HG03097 (cell line): Measurements from ENCODE around the gene RAP1GAP.

Source experiments
- ATAC-seq: cut with Tn5 transposase; IDR thresholded peaks from one replicate; pipeline ENCODE4 v1.9.1; 2021; ENCODE audit not compliant: unreplicated experiment, low FRiP score

The RAP1GAP gene

DNA sequence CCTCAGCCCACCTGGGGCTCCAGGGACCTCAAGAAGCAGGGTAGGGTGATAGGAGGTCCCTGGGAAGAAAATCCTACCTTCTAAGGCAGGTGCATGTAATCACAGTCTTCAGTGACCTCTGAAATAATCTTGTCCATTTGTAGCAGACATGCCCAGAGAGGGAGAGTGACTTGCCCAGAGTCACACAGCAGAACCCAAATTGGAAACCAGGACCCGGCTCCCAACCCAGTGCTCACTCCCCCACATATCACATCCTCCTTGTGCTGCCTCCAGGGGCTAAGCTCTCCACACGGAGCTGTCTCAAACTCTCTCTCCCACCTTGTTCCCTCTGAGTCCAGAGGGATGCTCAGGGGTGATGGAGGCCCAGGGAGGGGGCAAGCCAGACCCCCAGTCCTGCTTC lies 72.5 kb downstream of the RAP1GAP start:
- no peak for ATAC-seq

DNA sequence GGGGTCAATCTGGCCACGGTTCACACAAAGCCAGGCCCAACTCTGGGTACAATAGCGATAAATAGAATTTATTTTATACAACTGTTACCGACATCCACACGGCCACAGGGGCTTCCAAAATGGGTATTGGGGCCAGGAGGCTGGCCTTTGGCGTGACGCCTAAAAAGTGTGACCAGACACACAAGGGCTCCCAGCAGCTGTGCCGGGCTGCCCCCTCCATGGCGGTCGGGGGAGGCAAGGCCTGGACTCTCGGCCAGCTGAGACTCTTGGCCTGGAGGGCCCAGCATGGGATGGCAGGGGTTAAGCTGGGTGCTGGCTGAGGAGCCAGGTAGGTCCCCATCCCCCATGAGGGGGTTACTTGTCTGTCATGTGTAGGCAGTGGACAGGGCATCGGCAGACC lies 73.0 kb downstream of the RAP1GAP start:
- ATAC-seq, result no peak

DNA sequence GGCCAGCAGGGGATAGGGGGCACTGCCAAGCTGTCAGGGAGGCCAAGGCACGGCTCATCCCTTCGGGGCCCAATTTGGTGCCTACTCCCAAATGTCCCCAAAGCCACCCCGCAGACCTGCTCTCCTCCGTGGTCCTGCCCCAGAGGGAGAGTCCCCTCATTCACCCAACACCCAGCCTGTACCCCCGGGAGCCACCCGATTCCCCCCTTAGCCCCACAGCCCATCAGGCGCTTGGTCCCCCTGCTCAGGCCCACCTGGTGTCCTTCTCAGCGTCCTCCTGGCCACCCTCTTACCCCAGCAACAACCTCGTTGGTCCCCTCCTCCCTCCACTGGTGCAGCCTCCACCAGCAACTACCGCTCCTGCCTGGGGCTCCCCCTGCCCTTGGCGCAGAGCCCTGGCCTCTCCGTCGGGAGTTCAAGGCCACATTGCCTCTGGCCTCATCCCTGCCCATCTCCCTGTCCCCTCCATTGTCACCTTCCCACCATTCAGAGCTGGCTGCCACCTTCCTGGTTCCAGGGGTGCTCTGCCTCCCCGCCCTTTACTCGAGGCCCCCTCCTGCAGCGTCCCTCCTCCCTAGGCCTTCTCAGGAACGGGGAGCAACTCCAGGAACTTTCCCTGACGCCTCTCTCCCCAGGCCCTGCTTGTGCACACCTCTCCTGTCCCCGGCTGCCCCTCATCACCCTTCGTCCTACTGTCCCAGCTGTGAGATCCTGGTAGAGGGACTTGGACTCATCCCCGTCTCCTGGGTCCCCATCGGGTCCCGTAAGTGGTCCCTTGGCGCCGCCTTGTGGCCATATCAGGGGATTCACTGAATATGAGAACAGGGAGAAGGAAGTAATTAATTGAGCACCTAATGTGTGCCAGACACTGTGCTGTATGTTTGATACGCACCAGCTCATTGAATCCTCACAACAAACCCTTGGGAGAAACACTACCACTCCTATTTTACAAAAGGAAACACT lies 73.9 kb downstream of the RAP1GAP start:
- ATAC-seq, result no peak

DNA sequence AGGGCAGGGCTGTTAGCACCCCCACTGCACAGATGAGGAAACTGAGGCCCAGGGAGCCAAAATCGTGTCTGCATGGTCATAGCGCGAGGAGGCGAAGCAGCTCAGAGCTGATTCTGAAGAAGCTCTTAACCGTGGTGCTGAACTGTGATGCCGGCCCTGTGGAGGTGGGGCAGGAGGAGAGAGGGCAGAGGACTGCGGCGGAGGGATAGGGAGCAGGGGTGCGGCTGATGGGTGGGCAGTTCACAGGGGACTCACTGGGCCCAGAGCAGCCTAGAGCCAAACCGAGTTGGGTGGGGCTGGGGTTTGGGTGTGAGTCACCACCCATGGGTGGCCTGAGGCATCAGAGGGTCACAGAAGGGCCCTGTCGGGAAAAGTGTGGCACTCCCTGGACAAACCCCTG lies 74.7 kb downstream of the RAP1GAP start:
- no peak for ATAC-seq

DNA sequence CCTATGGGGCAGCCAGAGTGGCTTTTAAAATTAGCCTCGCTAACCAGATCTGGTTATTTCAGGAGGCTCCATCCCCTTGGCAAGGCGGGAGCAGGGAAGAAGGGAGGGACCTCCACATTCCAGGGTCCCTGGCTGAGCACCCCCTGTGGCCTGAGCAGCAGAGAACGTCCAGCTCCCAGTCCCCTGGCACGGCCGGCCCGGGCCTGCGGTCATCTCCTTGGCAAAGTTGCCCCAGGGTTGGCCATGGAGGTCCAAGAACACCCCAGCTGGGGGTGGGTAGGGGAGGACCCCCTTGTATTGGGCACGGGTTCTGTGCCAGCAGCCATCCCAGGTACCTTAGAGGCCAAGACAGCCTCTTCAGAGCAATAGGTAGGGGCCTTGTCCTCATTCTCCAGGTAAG lies 75.9 kb downstream of the RAP1GAP start:
- ATAC-seq, result no peak

DNA sequence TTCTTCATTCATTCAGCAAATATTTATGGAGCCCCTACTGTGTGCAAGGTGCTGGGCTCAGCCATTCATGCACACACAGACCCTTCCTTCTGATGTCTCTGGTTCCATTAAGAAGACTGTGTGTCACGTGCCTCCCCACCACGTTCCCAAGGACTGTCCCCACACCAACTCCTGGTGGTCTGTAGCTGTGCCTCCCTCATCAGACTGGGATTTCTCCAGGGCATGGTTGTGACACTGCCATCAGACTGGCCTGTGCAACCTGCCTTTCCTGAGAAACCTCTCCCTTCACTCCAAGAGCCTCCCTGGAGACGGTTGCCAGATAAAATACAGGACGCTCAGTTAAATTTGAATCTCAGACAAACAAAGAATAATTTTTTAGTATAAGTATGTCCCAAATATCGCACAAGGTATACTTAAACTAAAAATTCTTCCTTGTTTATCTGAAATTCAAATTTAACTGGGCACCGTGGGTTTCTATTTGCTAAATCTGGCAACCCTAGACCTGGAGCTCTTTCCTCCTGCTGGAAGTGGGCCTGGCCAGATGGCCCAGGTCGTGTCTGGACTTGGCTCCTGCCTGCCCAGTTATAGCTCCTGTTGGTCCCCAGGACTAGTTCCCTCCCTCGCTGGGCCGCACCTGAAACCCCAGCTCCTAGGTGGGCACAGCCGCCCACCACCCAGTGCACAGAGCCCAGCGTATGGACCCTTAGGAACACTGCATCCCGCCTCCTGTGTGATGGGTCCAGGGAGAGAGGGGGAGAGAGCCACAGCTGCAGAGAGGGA lies 76.9 kb downstream of the RAP1GAP start:
- ATAC-seq, result no peak

DNA sequence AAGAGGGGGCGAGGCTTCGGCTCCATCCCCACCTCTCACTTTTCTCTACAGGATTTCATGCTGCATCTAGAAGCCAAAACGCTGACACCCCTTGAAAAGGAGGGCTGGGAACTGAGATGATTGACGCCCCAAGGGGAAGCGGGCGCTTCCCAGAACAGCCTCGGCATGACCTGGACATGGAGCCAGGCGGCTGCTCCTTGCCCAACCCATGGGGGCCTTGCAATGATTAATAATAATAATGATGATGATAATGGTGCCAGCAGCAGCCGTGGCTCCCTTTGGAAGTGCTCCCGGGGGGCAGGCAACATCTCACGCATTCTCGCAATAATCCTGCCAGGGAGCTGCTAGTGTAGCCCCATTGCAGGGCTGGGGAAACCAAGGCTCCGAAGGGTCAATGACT lies 78.2 kb downstream of the RAP1GAP start:
- ATAC-seq, result no peak

DNA sequence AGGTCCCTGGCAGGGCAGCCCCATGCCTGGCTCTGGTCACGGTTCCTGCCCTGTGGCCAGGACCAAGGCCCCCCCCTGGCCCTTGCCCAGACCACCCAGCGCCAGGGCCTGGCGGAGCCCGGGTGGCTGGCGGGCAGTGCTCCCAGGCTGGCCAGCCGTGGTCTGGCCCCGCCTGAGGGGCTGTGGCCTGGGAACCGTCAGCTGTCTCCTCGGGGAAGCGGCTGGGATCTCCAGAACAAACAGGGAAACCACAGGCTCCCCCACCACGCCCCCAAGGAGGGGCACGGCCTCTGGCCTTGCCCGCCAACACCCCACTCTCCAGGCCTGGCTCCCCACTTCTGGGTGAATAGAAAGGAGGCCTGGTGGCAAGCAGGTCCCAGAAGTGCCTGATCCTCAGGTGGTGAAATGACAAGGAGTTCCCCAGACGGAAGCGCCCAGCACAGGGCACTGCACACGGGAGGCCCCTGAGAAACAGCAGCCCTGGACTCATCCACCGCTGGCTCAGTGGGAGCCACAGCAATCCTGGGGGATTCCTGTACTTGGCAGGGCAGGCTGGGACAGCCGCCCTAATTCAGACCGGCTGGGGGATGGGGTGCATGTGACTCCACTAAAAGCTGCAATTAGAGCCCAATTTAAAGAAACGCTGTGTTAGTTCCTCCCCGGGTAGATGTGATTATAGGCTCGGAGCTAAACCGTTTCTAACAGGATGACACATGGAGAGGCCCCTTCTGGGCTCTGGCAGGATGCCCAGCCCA lies 78.9 kb downstream of the RAP1GAP start:
- ATAC-seq, result no peak

DNA sequence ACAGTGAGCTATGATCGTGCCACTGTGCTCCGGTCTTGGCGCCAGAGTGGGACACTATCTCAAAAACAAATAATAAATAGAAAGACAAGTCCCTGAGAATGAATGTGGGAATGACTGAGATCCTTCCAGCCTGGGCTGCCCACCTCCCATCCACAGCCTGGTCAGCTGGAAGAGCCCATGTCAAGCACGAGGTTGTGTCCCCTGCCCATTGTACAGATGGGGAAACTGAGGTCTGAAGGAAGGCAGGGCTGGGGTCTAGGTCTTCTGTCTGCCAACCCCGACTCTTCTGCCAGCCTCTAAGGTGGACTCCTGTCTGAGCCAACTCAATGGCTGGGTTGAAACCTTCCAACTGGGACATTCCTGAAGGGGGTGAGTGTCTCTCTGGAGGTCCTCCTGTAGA lies 79.5 kb downstream of the RAP1GAP start:
- ATAC-seq, result no peak

DNA sequence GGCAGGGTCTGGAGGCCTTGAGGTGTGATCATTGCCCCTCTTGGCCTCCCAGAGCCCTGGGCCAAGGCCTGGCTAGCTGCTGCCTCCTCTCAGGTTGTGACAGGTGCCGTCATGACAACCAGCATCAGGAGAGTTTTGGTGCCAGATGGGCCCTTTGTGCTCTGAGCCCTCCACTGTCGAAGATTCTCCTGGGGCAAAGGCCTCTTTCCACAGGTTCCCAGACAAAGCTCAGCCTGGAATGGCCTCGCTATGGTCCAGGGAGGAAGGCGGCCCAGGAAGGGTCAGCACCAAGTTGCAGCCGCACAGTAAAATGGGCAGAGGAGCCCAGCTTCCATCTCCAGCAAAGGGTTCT lies 81.6 kb downstream of the RAP1GAP start:
- ATAC-seq, result no peak

DNA sequence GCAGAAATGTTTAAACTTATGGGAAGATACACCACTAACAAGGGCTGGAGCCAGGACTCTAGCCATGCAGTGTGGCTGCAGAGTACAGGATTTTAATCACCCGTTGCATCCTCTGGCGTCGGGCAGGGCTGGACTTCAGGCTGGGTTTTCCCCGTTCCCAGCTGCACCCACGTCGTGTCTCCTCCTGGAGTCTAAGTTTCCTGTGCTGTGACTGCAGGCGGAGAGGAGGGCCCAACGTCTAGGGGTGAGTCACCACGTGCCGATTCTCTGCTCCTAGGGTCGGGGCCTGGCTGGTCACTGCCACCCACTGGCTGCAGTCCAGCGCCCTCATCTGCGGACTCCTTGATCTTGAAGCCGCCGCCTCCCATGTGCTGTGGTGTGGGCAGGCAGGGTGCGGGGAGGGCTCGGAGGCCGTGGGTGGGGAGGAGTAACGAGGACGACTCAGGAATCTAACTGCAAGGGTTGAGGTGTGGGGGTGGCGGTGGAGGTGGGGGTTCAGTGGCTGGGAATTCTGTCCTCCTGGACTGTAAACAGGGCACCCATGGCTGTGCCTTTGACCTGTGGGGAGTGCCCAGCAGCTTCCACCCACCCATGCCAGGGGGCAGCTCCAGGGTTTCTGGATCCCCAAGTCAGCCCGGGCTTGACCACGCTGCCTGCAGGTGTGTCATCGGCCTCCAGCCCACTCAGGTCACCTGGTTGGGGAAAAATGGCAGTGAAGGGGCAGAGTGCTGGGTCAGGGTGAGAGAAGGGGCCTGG lies 82.1 kb downstream of the RAP1GAP start:
- ATAC-seq, result no peak

DNA sequence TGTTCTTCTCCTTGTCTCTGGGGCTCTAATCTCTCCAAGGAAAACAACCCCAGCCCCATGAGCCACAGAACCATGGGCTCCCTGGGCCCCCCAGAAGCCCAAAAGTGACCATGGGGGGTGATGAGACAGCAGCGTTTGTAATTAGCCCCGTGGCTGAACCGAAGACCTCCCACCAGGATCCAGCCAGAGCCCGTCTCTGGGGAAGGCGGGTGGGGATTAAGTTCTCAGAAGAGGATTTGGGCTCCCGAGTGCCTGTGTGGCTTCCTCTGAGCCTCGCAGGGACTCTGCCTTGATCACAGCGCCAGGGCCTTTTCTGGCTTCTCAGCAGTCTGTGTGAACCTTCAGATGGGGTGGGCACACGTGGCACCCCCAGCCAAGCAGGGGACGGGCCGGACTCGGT lies 82.9 kb downstream of the RAP1GAP start:
- no peak for ATAC-seq

DNA sequence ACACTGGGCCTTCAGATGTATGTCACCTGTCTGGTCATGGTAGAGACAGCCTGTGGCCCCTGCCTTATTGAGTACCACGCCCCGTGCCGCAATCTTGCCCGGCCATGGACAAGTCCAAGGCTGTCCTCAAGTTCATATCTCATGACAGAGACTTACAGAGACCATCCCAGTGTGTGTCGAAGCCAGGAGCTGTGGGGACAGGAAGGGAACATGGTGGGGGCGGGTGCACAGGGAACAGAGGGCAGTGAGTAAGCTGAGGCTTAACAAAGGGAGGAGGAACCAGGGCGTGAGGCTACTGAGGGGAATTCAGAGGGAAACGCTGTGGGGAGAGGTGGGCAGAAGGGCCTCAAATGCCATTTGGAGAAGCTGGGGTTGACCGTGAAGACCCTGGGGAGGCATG lies 84.1 kb downstream of the RAP1GAP start:
- no peak for ATAC-seq

DNA sequence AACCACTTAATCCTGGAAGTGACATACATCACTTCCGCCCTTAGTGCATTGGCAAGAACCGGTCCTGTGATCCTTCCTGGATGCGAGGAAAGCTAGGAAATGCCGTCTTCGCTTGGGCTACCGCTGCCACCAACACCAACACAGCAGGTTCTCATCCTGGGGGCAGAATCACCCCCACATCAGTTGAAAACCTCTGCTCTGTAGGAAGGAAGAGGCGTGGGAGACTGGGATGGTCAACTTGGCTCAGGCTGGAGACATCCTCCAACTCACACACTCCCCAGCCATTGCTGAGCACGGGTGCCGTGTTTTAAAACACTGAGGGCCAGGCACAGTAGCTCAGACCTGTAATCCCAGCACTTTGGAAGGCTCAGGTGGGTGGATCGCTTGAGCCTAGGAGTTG lies 85.1 kb downstream of the RAP1GAP start:
- no peak for ATAC-seq

DNA sequence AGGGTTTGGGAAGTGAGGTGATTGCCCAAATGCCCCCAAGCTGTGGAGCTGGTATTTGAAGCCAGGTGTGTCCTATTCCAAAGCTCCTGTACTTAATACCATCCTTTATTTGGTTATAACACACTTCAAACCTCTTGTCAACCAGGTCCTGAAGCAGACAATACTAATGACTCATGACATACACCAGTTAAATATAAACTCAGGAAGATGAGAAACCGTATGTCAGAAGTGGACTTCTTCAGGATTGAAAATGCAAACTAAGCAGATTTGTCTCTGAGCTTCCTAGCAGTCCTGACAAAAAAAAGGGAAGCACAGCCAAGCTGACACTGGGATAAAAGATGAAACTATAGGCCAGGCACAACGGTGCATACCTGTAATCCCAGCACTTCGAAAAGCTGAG lies 89.4 kb downstream of the RAP1GAP start:
- no peak for ATAC-seq

DNA sequence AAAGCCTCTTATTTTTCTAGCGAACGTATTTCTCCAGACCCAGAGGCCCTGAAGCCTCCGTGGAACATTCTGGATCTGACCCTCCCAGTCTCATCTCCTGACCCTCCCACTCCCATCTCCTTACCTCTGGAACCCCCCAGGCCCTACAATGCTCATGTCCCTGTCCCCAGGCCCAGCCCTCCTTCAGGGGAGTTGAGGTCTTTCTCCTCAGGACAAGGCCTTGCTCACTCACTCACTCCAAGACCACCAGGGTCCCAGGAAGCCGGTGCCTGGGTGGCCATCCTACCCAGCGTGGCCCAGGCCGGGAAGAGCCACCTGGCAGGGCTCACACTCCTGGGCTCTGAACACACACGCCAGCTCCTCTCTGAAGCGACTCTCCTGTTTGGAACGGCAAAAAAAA lies 91.2 kb downstream of the RAP1GAP start:
- no peak for ATAC-seq

DNA sequence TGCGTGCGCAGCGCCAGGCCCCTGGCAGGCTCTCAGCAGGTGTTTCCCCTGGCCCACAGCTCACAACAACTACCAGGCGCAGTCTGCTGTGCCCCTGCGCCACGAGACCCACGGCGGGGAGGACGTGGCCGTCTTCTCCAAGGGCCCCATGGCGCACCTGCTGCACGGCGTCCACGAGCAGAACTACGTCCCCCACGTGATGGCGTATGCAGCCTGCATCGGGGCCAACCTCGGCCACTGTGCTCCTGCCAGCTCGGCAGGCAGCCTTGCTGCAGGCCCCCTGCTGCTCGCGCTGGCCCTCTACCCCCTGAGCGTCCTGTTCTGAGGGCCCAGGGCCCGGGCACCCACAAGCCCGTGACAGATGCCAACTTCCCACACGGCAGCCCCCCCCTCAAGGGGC lies 91.8 kb downstream of the RAP1GAP start:
- no peak for ATAC-seq

DNA sequence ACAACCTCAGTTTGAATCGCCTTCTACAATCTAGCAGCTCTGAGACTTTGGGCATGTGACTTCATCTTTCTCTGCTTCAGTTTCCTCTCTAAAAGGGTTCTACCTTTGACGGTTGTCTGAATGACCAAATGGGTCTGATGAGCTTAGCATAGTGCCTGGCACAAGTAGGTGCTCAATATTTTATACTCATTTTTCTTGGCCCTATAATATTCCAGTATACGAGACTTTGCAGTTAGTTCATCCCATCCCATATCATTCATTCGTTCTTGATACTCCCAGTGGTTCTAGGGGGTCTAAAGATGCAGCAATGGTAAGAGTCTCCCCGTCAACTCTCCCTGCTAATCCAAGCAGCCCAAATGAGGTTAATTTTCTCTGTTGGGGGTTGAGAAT lies 92.4 kb downstream of the RAP1GAP start:
- no peak for ATAC-seq

DNA sequence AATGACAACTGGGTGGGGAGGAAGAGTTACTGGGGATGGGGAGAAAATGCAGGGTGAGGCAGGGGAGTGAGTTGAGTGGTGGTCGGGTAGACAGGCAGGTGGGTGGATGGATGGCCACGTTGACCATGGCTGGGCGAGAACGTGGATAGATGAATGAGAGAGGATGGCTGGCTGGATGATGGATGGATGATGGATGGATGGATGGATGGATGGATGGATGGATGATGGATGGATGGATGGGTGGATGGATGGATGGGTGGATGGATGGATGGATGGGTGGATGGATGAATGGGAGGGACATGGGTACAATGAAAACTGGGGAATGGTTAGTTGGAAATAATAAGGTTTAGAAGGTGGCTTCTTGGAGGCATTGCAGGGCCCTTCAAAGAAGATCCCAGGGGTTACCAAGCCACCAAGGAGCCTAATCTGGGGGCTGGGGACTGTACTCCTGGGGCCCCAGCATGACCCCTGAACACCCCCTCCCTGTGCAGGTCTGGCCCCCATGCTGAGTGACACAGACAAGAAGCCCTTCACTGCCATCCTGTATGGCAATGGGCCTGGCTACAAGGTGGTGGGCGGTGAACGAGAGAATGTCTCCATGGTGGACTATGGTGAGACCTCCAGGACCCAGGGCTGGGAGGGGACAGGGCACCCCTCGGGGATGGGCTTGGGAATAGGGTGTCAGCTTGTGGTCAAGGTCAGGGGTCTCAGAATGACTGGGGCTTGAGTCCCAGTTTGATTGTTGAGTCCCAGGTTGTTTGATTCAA lies 92.9 kb downstream of the RAP1GAP start:
- ATAC-seq, result no peak
